Calu3 (cell line): ENCODE measurements around the gene MRLN. TPM values are rescaled to one million over a fixed set of nuclear protein-coding genes. Genes with fewer than 3 reads are reported as not detected.

ENCODE experiments used
- BruUV-seq: library from RNA; stranded (reverse); fragments of 400-500 nt; replicated peaks from 2 replicates; lab custom pipeline; 2021; lab: Mats Ljungman, UMichigan
- CTCF ChIA-PET: fragments of 300-600 bp; sonication (Branson Sonifier 250); formaldehyde crosslinking; loops from one replicate; lab custom pipeline; 2022; ENCODE audit warnings: antibody characterized with exemption; lab: Charles Lee
- DNase-seq: peaks from one replicate; pipeline ENCODE4 v3.0.0; 2022
- H3K27ac Mint-ChIP-seq: one replicate; pipeline ENCODE4 v1.8.0; 2022; ENCODE audit warnings: mixed read lengths; ENCODE audit not compliant: unreplicated experiment
- H3K27me3 Mint-ChIP-seq: one replicate; pipeline ENCODE4 v1.8.0; 2022; ENCODE audit warnings: mixed read lengths; ENCODE audit not compliant: unreplicated experiment
- H3K36me3 Mint-ChIP-seq: one replicate; pipeline ENCODE4 v1.8.0; 2022; ENCODE audit warnings: mild to moderate bottlenecking, moderate library complexity, mixed read lengths; ENCODE audit not compliant: insufficient read depth, unreplicated experiment
- H3K4me1 Mint-ChIP-seq: one replicate; pipeline ENCODE4 v1.8.0; 2022; ENCODE audit warnings: mild to moderate bottlenecking, low read depth, mixed read lengths; ENCODE audit not compliant: unreplicated experiment
- H3K4me3 Mint-ChIP-seq: one replicate; pipeline ENCODE4 v1.8.0; 2022; ENCODE audit warnings: mild to moderate bottlenecking, low read depth, moderate library complexity, mixed read lengths; ENCODE audit not compliant: unreplicated experiment
- H3K9me3 Mint-ChIP-seq: one replicate; pipeline ENCODE4 v1.8.0; 2022; ENCODE audit warnings: low read depth, mixed read lengths; ENCODE audit not compliant: unreplicated experiment
- CTCF ChIP-seq: fragments of 200-600 bp; IDR thresholded peaks from one replicate; pipeline ENCODE4 v1.8.0; 2022; ENCODE audit warnings: antibody characterized with exemption; ENCODE audit not compliant: unreplicated experiment
- intact Hi-C: fragments of 100-400 bp; cut with micrococcal nuclease; formaldehyde crosslinking; loops from one replicate; pipeline ENCODE4 v1.10.0; 2022; ENCODE audit not compliant: unreplicated experiment
- total RNA-seq: library from RNA; stranded (reverse); gene quantifications from 2 replicates; pipeline ENCODE4 v1.2.3, GENCODE V29; 2022

The MRLN gene
- total RNA-seq, 1 experiment from 2014 or later: not detected

GRCh38 chr10:59706851-59707797 is 46.1 kb downstream of the MRLN start:
- peaks cover 56% of the 10 kb centered on the region for H3K27me3 Mint-ChIP-seq

GRCh38 chr10:59705931-59706330 is 47.3 kb downstream of the MRLN start:
- peaks cover 56% of the 10 kb centered on the region for H3K27me3 Mint-ChIP-seq
- no peak overlapping the region for H3K27ac Mint-ChIP-seq
- no peaks in the 10 kb centered on the region for H3K9me3 Mint-ChIP-seq
- TF ChIP-seq CTCF: no peak
- no peak for DNase-seq
- H3K4me1 Mint-ChIP-seq: no peaks in the 10 kb centered on the region
- CTCF ChIA-PET: no interaction called here
- BruUV-seq: no TSS peak
- intact Hi-C loops: no loop called here
- H3K4me3 Mint-ChIP-seq: no peak overlapping the region
- H3K36me3 Mint-ChIP-seq: peaks cover 11% of the 10 kb centered on the region

More at GRCh38 chr10:59706851-59707797, 46.1 kb downstream of the MRLN start:
- Mint-ChIP-seq H3K27ac (no peak overlapping the region), H3K4me3 (no peak overlapping the region), H3K9me3 (no peaks in the 10 kb centered on the region), H3K36me3 (peaks cover 11% of the 10 kb centered on the region), H3K4me1 (no peaks in the 10 kb centered on the region)
- no TSS peak for BruUV-seq
- no peak for DNase-seq
- TF ChIP-seq CTCF: no peak
- CTCF ChIA-PET: no interaction called here
- intact Hi-C loops: no loop called here

- Mint-ChIP-seq H3K36me3 (peaks cover 8% of the 10 kb centered on the region), H3K9me3 (no peaks in the 10 kb centered on the region), H3K27ac (no peak overlapping the region), H3K4me1 (no peaks in the 10 kb centered on the region), H3K4me3 (no peak overlapping the region), H3K27me3 (peaks cover 52% of the 10 kb centered on the region)
- intact Hi-C loops: no loop called here
- DNase-seq: no peak
- no TSS peak for BruUV-seq
- CTCF ChIA-PET: interaction anchor here (0.6 kb wide), 1 partner anchor 43 kb away, joined by 4 read pairs; no protein-coding TSS in a partner anchor
- TF ChIP-seq CTCF: no peak
Measured at GRCh38 chr10:59704630-59705029, 48.6 kb downstream of the MRLN start.

GRCh38 chr10:59702347-59702746 is 50.9 kb downstream of the MRLN start:
- no peaks in the 10 kb centered on the region for H3K4me1 Mint-ChIP-seq
- H3K9me3 Mint-ChIP-seq: no peaks in the 10 kb centered on the region
- BruUV-seq: no TSS peak
- CTCF ChIA-PET: interaction anchor here (0.7 kb wide), 1 partner anchor 10 kb away, joined by 4 read pairs; no protein-coding TSS in a partner anchor
- no peaks in the 10 kb centered on the region for H3K36me3 Mint-ChIP-seq
- H3K27me3 Mint-ChIP-seq: peaks cover 47% of the 10 kb centered on the region
- H3K27ac Mint-ChIP-seq: no peak overlapping the region
- intact Hi-C loops: no loop called here
- no peak for DNase-seq
- H3K4me3 Mint-ChIP-seq: no peak overlapping the region
- no peak for TF ChIP-seq CTCF
